LNCaP clone FGC (cell line): ENCODE results near the gene ABCD2.

ENCODE experiments used
- DNase-seq: peaks from one replicate; pipeline ENCODE4 v3.0.0-alpha.2; 2011; ENCODE audit warnings: low read depth
- H3K4me3 ChIP-seq: 2 replicates; pipeline ENCODE4 v1.5.1; 2011; ENCODE audit warnings: mild to moderate bottlenecking, low read depth, low read length, control low read depth
- CTCF ChIP-seq: IDR thresholded peaks from 2 replicates; pipeline ENCODE4 v1.5.1; 2012; ENCODE audit warnings: mild to moderate bottlenecking; ENCODE audit not compliant: control insufficient read depth, insufficient read depth; ENCODE audit errors: extremely low read depth

The ABCD2 gene

GRCh38 chr12:39621670-39622069 is 2.1 kb upstream of the ABCD2 start:
- TF ChIP-seq CTCF, result no peak
- no peak overlapping the region for H3K4me3 ChIP-seq
- DNase-seq, result no peak

GRCh38 chr12:39620659-39621658 is 1.4 kb upstream of the ABCD2 start:
- peak overlapping the region; percentile 51 for H3K4me3 ChIP-seq
- no peak for DNase-seq

GRCh38 chr12:39619316-39619659 is 315 bp downstream of the ABCD2 start:
- peak overlapping the region; percentile 51 for H3K4me3 ChIP-seq
- no peak for DNase-seq
- TF ChIP-seq CTCF, result no peak

More at GRCh38 chr12:39620659-39621658, 1.4 kb upstream of the ABCD2 start:
- TF ChIP-seq CTCF, result no peak

- DNase-seq, result no peak
- no peak for TF ChIP-seq CTCF
- H3K4me3 ChIP-seq, result no peak overlapping the region
Observed at GRCh38 chr12:39618701-39619100, 902 bp downstream of the ABCD2 start.

- DNase-seq, result no peak
- no peak for TF ChIP-seq CTCF
- H3K4me3 ChIP-seq, result no peak overlapping the region
Observed at GRCh38 chr12:39617887-39618286, 1.7 kb downstream of the ABCD2 start.

GRCh38 chr12:39616666-39617065 is 2.9 kb downstream of the ABCD2 start:
- no peak overlapping the region for H3K4me3 ChIP-seq
- TF ChIP-seq CTCF, result no peak
- DNase-seq, result no peak
